HEK293 (cell line): Measurements from ENCODE around the gene KIF27.
A peak's percentile ranks its signal among the peaks of the same experiment; 100 is the strongest.
"Not testable (repeated sequence)": the region's sequence is repeated elsewhere in the genome, so short reads cannot be mapped to it uniquely, and the experiment has no call there.

Source experiments
- CTCF ChIA-PET: fragments of 350-600 bp; formaldehyde crosslinking; extraction: SDS; loops from one replicate; lab custom pipeline; 2021; ENCODE audit warnings: antibody characterized with exemption; lab: Yijun Ruan, JAX
- POLR2A ChIA-PET: fragments of 300-600 bp; formaldehyde crosslinking; extraction: SDS; loops from one replicate; lab custom pipeline; 2020; ENCODE audit warnings: antibody characterized with exemption, inconsistent platforms; lab: Yijun Ruan, JAX
- H3K27ac ChIP-seq: fragments of 200-500 bp; sonication (Bioruptor generic); 2 replicates; pipeline ENCODE4 v1.5.1; 2014; ENCODE audit warnings: low read depth, low read length, control low read depth, inconsistent platforms; ENCODE audit errors: extremely low read depth
- H3K36me3 ChIP-seq, 2 experiments: fragments of 200-500 bp in 1 of 2; sonication (Bioruptor generic) in 1 of 2; 1 replicate in 1 of 2; 2 replicates in 1 of 2; pipeline ENCODE4 v1.5.1; 2014 to 2017; ENCODE audit warnings: inconsistent platforms in 2 of 2, low read length in 2 of 2; ENCODE audit not compliant: control insufficient read depth in 2 of 2, insufficient read depth in 1 of 2
- H3K4me1 ChIP-seq: fragments of 200-500 bp; sonication (Bioruptor generic); 2 replicates; pipeline ENCODE4 v1.5.1; 2014; ENCODE audit warnings: mild to moderate bottlenecking, low read length, inconsistent platforms; ENCODE audit not compliant: control insufficient read depth, insufficient read depth
- H3K4me3 ChIP-seq: 2 replicates; pipeline ENCODE4 v1.5.1; 2011; ENCODE audit warnings: low read depth, mild to moderate bottlenecking, control low read depth, low read length, moderate library complexity
- H3K9me3 ChIP-seq: fragments of 200-500 bp; sonication (Bioruptor generic); 2 replicates; pipeline ENCODE4 v1.5.1; 2014; ENCODE audit warnings: low read depth, low read length, inconsistent platforms; ENCODE audit not compliant: control insufficient read depth, insufficient read depth
- GLI2 ChIP-seq: fragments of 450-650 bp; formaldehyde crosslinking; IDR thresholded peaks from 2 replicates; pipeline ENCODE4; 2017; ENCODE audit warnings: missing biosample characterization, missing genetic modification characterization, low read depth, borderline replicate concordance
- KLF7 ChIP-seq: fragments of 450-650 bp; formaldehyde crosslinking; IDR thresholded peaks from 2 replicates; pipeline ENCODE4 v1.5.1; 2016; ENCODE audit warnings: missing biosample characterization, missing genetic modification characterization, borderline replicate concordance
- SP3 ChIP-seq: fragments of 450-650 bp; formaldehyde crosslinking; IDR thresholded peaks from 2 replicates; pipeline ENCODE4 v1.5.1; 2016; ENCODE audit warnings: missing biosample characterization, missing genetic modification characterization
- ZFP41 ChIP-seq: fragments of 450-650 bp; formaldehyde crosslinking; IDR thresholded peaks from 2 replicates; pipeline ENCODE4 v1.5.1; 2016; ENCODE audit warnings: missing biosample characterization, missing genetic modification characterization, borderline replicate concordance
- ZIC2 ChIP-seq: fragments of 450-650 bp; formaldehyde crosslinking; IDR thresholded peaks from 2 replicates; pipeline ENCODE4 v1.5.1; 2016; ENCODE audit warnings: missing biosample characterization, missing genetic modification characterization
- ZNF366 ChIP-seq: fragments of 450-650 bp; formaldehyde crosslinking; conservative IDR thresholded peaks from 2 replicates; pipeline ENCODE4 v1.5.1; 2016; ENCODE audit warnings: missing biosample characterization, missing genetic modification characterization
- ZNF514 ChIP-seq: fragments of 450-650 bp; formaldehyde crosslinking; IDR thresholded peaks from 2 replicates; pipeline ENCODE4 v1.5.1; 2016; ENCODE audit warnings: missing biosample characterization, missing genetic modification characterization
- ZNF600 ChIP-seq: fragments of 450-650 bp; formaldehyde crosslinking; IDR thresholded peaks from 2 replicates; pipeline ENCODE4 v1.5.1; 2016; ENCODE audit warnings: missing biosample characterization, missing genetic modification characterization
- ZNF654 ChIP-seq: fragments of 450-650 bp; formaldehyde crosslinking; IDR thresholded peaks from 2 replicates; pipeline ENCODE4 v1.5.1; 2016; ENCODE audit warnings: low read depth, missing biosample characterization, missing genetic modification characterization
- ZNF768 ChIP-seq: fragments of 450-650 bp; formaldehyde crosslinking; IDR thresholded peaks from 2 replicates; pipeline ENCODE4 v1.5.1; 2018; ENCODE audit warnings: missing biosample characterization, mild to moderate bottlenecking, missing genetic modification characterization
- TF ChIP-seq, protein P1 (sequence below): fragments of 450-650 bp; formaldehyde crosslinking; IDR thresholded peaks from 2 replicates; pipeline ENCODE4 v1.5.1; 2016; ENCODE audit warnings: missing biosample characterization, missing genetic modification characterization
- TF ChIP-seq, protein P2 (sequence below): fragments of 450-650 bp; formaldehyde crosslinking; IDR thresholded peaks from 2 replicates; pipeline ENCODE4 v1.5.1; 2016; ENCODE audit warnings: missing biosample characterization, missing genetic modification characterization
- TF ChIP-seq, protein P3 (sequence below): fragments of 450-650 bp; formaldehyde crosslinking; optimal IDR thresholded peaks from 2 replicates; pipeline ENCODE3; 2016; ENCODE audit warnings: missing biosample characterization, mild to moderate bottlenecking, missing genetic modification characterization
- TF ChIP-seq, protein P4 (sequence below): fragments of 450-650 bp; formaldehyde crosslinking; IDR thresholded peaks from 2 replicates; pipeline ENCODE4 v1.5.1; 2016; ENCODE audit warnings: missing biosample characterization, missing genetic modification characterization
- TF ChIP-seq, protein P5 (sequence below): fragments of 450-650 bp; formaldehyde crosslinking; IDR thresholded peaks from 2 replicates; pipeline ENCODE4 v1.5.1; 2016; ENCODE audit warnings: missing biosample characterization, missing genetic modification characterization

KIF27 gene

DNA sequence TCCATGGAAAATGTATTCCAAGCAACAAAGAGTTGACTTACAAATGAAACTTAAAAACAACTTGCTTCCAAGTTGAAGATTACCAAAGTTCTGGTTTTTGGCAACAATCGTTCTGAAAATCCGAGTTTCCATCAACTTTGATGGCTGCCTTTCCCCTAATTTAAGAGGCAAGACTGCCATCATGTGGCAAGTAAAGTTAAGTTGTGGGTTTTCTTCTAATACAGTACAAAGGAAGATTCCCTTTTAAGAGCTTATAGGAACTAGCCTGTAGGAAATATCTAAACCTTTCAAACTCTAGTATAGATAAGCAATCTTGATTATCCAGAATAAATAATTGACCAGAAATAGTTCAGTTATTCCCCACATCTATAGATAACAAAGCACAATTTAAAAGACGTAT is 9.0 kb downstream of the KIF27 start:
- CTCF ChIA-PET = interaction anchor here (0.6 to 3.3 kb wide), 7 partner anchors 201 to 712 kb away, joined by 3 to 23 read pairs (median 3); no protein-coding TSS in a partner anchor

DNA sequence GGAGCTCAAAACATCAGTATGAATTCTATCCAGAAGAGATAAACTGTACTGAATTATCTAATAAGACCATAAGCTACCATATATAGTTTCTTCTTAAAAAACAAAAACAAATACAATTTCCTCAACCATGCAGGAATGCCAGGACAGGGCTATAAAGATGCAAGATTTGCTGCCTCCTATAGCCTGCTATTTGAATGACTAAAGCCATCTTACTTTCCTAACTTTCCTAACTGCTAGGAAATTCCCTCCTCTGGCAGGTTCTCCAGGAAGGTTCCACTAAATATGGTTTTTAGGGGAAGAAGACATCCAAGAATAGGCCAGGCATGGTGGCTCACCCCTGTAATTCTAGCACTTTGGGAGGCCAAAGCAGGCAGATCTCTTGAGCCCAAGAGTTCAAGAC is 15.1 kb downstream of the KIF27 start:
- no peak overlapping the region for H3K4me3 ChIP-seq

More for the DNA sequence above, 9.0 kb downstream of the KIF27 start:
- not testable (repeated sequence) for H3K4me1 ChIP-seq, H3K36me3 ChIP-seq, H3K27ac ChIP-seq, H3K4me3 ChIP-seq, H3K9me3 ChIP-seq
- TF ChIP-seq ZNF654 = peak; percentile 64
- POLR2A ChIA-PET = interaction anchor here (0.9 kb wide), 1 partner anchor 8 kb away, joined by 3 read pairs; no protein-coding TSS in a partner anchor

DNA sequence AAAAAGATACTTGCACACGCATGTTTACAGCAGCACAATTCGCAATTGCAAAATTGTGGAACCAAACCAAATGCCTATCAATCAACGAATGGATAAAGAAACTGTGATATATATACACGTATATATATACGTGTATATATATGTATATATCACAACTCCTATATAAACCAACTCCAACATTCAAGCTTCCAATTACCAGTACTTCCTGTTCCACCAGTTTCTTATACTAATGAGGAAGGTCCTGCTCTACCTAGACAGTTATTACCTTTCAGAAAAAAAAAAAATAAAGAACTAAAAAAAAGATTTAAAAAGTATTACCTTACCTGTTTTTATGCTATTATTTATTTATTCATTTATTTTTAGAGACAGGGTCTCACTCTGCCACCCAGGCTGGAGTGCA is 20.6 kb downstream of the KIF27 start:
- H3K9me3 ChIP-seq, H3K4me3 ChIP-seq, POLR2A ChIA-PET, H3K27ac ChIP-seq, H3K4me1 ChIP-seq, CTCF ChIA-PET, H3K36me3 ChIP-seq: not testable (repeated sequence)

More for the DNA sequence above, 15.1 kb downstream of the KIF27 start:
- CTCF ChIA-PET = interaction anchor here (0.6 to 0.7 kb wide), 2 partner anchors 15 to 1082 kb away, joined by 3 to 4 read pairs; partner anchors contain the start of gene KIF27
- POLR2A ChIA-PET = no interaction called here
- no peaks in the 10 kb centered on the region for H3K4me1 ChIP-seq
- no peak overlapping the region for H3K27ac ChIP-seq
- no peaks in the 10 kb centered on the region for H3K9me3 ChIP-seq
- H3K36me3 ChIP-seq = no peaks in the 10 kb centered on the region; a peak in 1 of 3 replicates
- TF ChIP-seq ZNF514 (tag by site-specific recombination) (no peak), ZFP41 (tag by site-specific recombination) (no peak), ZNF600 (no peak), ZIC2 (tag by site-specific recombination) (no peak), KLF7 (tag by site-specific recombination) (no peak), ZNF366 (tag by site-specific recombination) (no peak), ZNF768 (tag by site-specific recombination) (no peak), SP3 (no peak), GLI2 (tag by site-specific recombination) (no peak)
- TF ChIP-seq, protein P1, sequence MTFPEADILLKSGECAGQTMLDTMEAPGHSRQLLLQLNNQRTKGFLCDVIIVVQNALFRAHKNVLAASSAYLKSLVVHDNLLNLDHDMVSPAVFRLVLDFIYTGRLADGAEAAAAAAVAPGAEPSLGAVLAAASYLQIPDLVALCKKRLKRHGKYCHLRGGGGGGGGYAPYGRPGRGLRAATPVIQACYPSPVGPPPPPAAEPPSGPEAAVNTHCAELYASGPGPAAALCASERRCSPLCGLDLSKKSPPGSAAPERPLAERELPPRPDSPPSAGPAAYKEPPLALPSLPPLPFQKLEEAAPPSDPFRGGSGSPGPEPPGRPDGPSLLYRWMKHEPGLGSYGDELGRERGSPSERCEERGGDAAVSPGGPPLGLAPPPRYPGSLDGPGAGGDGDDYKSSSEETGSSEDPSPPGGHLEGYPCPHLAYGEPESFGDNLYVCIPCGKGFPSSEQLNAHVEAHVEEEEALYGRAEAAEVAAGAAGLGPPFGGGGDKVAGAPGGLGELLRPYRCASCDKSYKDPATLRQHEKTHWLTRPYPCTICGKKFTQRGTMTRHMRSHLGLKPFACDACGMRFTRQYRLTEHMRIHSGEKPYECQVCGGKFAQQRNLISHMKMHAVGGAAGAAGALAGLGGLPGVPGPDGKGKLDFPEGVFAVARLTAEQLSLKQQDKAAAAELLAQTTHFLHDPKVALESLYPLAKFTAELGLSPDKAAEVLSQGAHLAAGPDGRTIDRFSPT (tag by site-specific recombination) = no peak
- TF ChIP-seq, protein P2, sequence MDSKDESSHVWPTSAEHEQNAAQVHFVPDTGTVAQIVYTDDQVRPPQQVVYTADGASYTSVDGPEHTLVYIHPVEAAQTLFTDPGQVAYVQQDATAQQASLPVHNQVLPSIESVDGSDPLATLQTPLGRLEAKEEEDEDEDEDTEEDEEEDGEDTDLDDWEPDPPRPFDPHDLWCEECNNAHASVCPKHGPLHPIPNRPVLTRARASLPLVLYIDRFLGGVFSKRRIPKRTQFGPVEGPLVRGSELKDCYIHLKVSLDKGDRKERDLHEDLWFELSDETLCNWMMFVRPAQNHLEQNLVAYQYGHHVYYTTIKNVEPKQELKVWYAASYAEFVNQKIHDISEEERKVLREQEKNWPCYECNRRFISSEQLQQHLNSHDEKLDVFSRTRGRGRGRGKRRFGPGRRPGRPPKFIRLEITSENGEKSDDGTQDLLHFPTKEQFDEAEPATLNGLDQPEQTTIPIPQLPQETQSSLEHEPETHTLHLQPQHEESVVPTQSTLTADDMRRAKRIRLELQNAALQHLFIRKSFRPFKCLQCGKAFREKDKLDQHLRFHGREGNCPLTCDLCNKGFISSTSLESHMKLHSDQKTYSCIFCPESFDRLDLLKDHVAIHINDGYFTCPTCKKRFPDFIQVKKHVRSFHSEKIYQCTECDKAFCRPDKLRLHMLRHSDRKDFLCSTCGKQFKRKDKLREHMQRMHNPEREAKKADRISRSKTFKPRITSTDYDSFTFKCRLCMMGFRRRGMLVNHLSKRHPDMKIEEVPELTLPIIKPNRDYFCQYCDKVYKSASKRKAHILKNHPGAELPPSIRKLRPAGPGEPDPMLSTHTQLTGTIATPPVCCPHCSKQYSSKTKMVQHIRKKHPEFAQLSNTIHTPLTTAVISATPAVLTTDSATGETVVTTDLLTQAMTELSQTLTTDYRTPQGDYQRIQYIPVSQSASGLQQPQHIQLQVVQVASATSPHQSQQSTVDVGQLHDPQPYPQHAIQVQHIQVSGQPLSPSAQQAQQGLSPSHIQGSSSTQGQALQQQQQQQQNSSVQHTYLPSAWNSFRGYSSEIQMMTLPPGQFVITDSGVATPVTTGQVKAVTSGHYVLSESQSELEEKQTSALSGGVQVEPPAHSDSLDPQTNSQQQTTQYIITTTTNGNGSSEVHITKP (tag by site-specific recombination) = no peak
- TF ChIP-seq, protein P3, sequence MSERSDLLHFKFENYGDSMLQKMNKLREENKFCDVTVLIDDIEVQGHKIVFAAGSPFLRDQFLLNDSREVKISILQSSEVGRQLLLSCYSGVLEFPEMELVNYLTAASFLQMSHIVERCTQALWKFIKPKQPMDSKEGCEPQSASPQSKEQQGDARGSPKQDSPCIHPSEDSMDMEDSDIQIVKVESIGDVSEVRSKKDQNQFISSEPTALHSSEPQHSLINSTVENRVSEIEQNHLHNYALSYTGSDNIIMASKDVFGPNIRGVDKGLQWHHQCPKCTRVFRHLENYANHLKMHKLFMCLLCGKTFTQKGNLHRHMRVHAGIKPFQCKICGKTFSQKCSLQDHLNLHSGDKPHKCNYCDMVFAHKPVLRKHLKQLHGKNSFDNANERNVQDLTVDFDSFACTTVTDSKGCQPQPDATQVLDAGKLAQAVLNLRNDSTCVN = no peak
- TF ChIP-seq, protein P4, sequence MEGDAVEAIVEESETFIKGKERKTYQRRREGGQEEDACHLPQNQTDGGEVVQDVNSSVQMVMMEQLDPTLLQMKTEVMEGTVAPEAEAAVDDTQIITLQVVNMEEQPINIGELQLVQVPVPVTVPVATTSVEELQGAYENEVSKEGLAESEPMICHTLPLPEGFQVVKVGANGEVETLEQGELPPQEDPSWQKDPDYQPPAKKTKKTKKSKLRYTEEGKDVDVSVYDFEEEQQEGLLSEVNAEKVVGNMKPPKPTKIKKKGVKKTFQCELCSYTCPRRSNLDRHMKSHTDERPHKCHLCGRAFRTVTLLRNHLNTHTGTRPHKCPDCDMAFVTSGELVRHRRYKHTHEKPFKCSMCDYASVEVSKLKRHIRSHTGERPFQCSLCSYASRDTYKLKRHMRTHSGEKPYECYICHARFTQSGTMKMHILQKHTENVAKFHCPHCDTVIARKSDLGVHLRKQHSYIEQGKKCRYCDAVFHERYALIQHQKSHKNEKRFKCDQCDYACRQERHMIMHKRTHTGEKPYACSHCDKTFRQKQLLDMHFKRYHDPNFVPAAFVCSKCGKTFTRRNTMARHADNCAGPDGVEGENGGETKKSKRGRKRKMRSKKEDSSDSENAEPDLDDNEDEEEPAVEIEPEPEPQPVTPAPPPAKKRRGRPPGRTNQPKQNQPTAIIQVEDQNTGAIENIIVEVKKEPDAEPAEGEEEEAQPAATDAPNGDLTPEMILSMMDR (tag by site-specific recombination) = no peak
- TF ChIP-seq, protein P5, sequence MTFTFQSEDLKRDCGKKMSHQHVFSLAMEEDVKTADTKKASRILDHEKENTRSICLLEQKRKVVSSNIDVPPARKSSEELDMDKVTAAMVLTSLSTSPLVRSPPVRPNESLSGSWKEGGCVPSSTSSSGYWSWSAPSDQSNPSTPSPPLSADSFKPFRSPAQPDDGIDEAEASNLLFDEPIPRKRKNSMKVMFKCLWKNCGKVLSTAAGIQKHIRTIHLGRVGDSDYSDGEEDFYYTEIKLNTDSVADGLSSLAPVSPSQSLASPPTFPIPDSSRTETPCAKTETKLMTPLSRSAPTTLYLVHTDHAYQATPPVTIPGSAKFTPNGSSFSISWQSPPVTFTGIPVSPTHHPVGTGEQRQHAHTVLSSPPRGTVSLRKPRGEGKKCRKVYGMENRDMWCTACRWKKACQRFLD (tag by site-specific recombination) = no peak

DNA sequence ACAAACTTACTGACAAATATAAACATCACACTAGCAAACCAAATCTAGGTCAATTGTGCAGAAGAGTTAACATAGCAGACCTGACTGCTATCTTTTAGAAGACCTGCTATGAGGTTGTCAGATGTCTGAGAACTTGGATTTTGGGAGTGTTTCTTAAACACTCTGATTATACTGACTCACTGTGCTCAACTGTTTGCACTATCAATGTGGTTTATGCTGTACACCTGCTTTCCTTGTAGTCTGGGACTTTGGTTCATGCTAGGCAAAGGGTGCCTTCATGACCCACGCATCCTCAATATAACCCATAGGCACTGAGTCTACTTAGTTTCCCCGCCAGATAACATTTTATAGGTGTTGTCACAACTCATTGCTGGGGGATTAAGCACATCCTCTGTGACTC is 26.9 kb downstream of the KIF27 start:
- H3K4me1 ChIP-seq, POLR2A ChIA-PET, H3K27ac ChIP-seq, CTCF ChIA-PET, H3K4me3 ChIP-seq, H3K9me3 ChIP-seq, H3K36me3 ChIP-seq: not testable (repeated sequence)
